Measurements from ENCODE around the gene NPTX1.

Gene NPTX1

DNA sequence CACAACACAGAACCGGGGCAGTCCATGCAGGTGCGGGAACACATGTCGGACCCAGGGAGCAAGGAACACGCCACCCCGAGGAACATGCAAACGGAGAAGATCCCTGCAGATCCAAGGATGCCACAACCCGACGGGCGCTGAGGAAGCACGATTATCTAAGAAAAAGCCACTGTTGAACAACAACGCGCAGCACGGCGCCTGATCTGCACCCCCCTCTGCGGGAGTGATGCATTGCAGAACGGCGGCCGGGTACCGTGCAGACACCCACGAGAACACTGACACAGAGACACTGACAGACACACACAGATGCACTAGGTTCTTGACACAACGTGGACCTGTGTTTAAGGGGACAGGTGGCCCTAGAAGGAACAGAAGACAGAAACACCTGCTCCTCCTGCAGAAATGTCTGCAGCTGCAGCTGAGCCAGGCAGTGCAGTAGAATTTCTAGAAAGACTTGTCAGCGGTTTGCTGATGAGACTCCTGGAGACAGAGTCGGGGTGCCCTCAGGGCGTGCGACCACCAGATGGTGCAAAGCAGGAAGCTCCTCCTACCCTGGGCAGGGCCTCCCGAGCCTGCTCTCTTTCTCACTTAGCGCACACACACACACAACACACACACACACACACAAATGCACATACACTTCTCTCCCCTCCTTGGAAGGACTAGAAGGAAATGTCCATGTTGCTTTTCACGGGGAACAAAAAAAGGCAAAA is 7.5 kb downstream of the NPTX1 start:
- Histone ChIP-seq H3K9ac (ENCODE audit: low read depth, low read length) (no peak overlapping the region), H3K4me1 (ENCODE audit: control insufficient read depth, insufficient read depth, low read length) (no peaks in the 10 kb centered on the region), H3K27ac (ENCODE audit: low read depth, low read length) (no peak overlapping the region), H3K9me3 (ENCODE audit: control insufficient read depth, insufficient read depth, low read length) (no peaks in the 10 kb centered on the region), H3K27me3 (ENCODE audit: control insufficient read depth, insufficient read depth, low read length) (peaks cover 45% of the 10 kb centered on the region), H3K36me3 (ENCODE audit: control insufficient read depth, insufficient read depth, low read length) (no peaks in the 10 kb centered on the region), H3K4me3 (ENCODE audit: low read depth, low read length) (no peak overlapping the region)

DNA sequence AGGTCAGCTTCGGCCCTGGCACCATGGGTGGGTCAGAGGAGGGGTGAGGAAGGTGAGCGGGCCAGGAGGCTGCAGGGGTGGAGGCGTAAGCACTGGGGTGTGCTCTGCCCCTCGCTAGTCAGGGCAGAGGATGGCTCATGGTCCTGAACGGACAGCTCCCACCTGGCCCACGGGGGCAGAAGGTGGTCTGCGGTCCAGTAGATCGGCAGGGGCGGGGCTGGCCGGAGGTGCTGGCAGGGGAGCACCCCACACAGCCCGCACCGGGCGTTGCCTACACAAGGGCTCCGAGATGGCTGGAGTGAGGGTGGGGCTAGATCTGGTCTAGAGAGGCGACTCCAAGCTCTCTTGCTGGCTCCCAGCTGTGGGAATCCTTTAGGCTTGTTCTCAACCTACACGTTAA is 8.2 kb downstream of the NPTX1 start:
- H3K9me3 ChIP-seq (ENCODE audit: control insufficient read depth, insufficient read depth, low read length), result no peaks in the 10 kb centered on the region
- H3K27ac ChIP-seq (ENCODE audit: low read depth, low read length), result no peak overlapping the region
- H3K9ac ChIP-seq (ENCODE audit: low read depth, low read length), result no peak overlapping the region
- no peaks in the 10 kb centered on the region for H3K36me3 ChIP-seq (ENCODE audit: control insufficient read depth, insufficient read depth, low read length)
- H3K27me3 ChIP-seq (ENCODE audit: control insufficient read depth, insufficient read depth, low read length), result peaks cover 38% of the 10 kb centered on the region
- H3K4me1 ChIP-seq (ENCODE audit: control insufficient read depth, insufficient read depth, low read length), result no peaks in the 10 kb centered on the region
- no peak overlapping the region for H3K4me3 ChIP-seq (ENCODE audit: low read depth, low read length)

DNA sequence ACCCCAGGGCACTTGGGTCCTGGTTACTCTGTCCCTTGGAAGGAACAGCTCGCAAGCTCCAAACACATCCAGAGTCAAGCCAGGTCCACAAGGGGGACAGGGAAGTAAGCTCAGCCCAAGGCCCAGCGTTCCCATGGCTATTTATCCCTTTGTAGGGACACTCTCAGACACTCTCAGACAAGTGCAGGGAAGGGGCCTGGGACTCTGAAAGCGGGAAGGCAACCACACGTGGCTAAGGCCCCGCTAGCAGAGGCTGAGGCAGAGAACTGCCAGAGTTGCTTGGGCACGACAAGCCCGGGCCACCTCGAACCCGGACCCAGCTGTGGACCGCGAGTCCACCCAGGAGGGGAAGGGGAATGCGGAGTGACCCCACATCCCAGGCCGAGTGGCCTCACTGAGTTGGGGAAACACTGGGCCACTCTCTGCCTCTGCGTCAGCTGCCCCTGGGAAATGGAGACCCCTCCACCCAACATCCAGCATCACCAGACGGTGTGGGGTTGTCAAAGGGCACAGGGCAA is 10.2 kb downstream of the NPTX1 start:
- Histone ChIP-seq H3K4me1 (ENCODE audit: control insufficient read depth, insufficient read depth, low read length) (no peaks in the 10 kb centered on the region), H3K9ac (ENCODE audit: low read depth, low read length) (no peak overlapping the region), H3K27me3 (ENCODE audit: control insufficient read depth, insufficient read depth, low read length) (peaks cover 18% of the 10 kb centered on the region), H3K4me3 (ENCODE audit: low read depth, low read length) (no peak overlapping the region), H3K9me3 (ENCODE audit: control insufficient read depth, insufficient read depth, low read length) (no peaks in the 10 kb centered on the region), H3K36me3 (ENCODE audit: control insufficient read depth, insufficient read depth, low read length) (no peaks in the 10 kb centered on the region), H3K27ac (ENCODE audit: low read depth, low read length) (no peak overlapping the region)

DNA sequence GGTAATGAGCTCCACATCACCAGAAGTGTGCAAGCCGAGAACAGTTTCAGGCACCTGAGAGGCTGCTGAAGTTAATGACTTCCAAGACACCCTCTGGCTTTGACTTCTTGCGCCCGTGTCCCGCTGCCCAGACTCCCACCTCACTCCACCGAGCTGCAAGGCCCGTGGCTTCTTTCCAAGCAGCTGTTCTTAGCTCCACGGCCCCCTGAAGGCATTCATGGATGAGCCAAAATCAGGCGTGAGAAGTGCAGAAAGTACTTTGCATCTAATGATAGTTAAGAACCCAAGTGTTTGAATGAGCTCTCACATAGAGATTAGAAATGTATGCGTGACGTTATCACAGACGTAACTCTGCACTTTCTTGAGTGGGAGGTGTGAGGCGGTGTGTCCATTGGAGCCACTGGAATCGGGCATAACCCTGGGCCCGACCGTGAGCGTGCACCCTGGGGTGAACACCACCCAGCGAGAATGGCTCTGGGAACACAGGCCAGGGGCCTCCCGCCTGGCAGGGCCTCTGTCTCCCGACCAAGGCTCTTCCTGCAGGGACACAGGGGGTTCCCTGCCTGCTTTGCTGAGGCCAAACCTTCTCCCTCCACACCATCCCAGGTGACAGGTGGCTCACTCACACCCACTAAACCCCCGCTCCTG is 11.0 kb downstream of the NPTX1 start:
- Histone ChIP-seq H3K27ac (ENCODE audit: low read depth, low read length) (no peak overlapping the region), H3K27me3 (ENCODE audit: control insufficient read depth, insufficient read depth, low read length) (peaks cover 14% of the 10 kb centered on the region; the same call in 1 of the 2 replicates), H3K36me3 (ENCODE audit: control insufficient read depth, insufficient read depth, low read length) (no peaks in the 10 kb centered on the region), H3K4me3 (ENCODE audit: low read depth, low read length) (no peak overlapping the region), H3K9ac (ENCODE audit: low read depth, low read length) (no peak overlapping the region), H3K9me3 (ENCODE audit: control insufficient read depth, insufficient read depth, low read length) (no peaks in the 10 kb centered on the region), H3K4me1 (ENCODE audit: control insufficient read depth, insufficient read depth, low read length) (no peaks in the 10 kb centered on the region)

DNA sequence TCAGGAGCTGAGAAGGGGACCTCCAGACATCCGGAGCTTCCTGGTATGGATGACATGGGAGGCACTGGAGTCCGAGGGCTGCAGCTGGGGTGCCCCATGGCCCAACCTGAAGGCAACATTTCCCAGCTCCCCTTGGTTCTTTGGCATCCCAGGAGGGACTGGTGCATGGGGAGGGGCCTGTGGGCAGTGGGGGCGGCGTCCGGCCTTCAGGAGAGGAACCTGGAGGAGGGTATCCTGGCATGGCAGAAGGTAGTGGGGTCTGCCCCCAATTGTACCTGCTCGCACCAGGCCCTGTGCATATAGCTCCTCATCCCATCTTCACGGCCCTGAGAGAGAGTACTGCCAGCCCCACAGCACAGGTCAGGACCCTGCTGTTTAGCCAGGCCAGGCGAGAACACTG is 11.9 kb downstream of the NPTX1 start:
- H3K9ac ChIP-seq (ENCODE audit: low read depth, low read length), result no peak overlapping the region
- no peaks in the 10 kb centered on the region for H3K4me1 ChIP-seq (ENCODE audit: control insufficient read depth, insufficient read depth, low read length)
- H3K27ac ChIP-seq (ENCODE audit: low read depth, low read length), result no peak overlapping the region
- no peak overlapping the region for H3K4me3 ChIP-seq (ENCODE audit: low read depth, low read length)
- H3K9me3 ChIP-seq (ENCODE audit: control insufficient read depth, insufficient read depth, low read length), result no peaks in the 10 kb centered on the region
- peaks cover 17% of the 10 kb centered on the region; the same call in 1 of the 2 replicates for H3K27me3 ChIP-seq (ENCODE audit: control insufficient read depth, insufficient read depth, low read length)
- H3K36me3 ChIP-seq (ENCODE audit: control insufficient read depth, insufficient read depth, low read length), result no peaks in the 10 kb centered on the region

DNA sequence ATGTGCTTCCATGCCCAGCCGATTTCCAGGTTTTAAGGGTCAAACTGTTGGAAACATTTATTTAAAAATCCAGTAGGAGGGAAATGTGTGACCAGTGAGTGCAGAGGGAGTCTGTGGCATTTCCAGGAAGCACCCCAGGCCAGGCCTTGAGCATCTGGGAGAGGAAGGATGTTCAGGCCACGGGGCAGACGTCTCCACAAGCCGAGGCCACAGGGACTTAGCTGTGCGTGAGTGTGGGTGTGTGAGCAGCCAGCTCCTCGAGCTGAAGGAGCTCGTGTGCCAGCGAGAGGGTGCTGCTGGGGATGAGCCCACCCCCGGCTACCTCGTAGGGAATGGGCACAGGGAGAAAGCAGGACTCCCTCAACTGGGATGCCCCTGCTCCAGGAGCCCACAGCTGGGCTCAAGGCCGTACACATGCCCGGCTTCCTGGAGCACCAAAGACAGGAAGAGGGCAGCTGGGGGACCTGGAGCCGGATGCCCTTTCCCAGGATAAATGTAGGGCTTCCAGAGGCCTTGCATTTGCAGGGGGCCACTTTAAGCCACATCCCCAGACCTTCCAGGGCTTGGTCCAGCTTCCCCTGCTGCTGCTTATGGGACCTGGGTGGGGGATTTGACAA is 12.5 kb downstream of the NPTX1 start:
- peaks cover 16% of the 10 kb centered on the region; the same call in 1 of the 2 replicates for H3K27me3 ChIP-seq (ENCODE audit: control insufficient read depth, insufficient read depth, low read length)
- H3K4me3 ChIP-seq (ENCODE audit: low read depth, low read length), result no peak overlapping the region
- no peaks in the 10 kb centered on the region for H3K9me3 ChIP-seq (ENCODE audit: control insufficient read depth, insufficient read depth, low read length)
- H3K4me1 ChIP-seq (ENCODE audit: control insufficient read depth, insufficient read depth, low read length), result no peaks in the 10 kb centered on the region
- H3K9ac ChIP-seq (ENCODE audit: low read depth, low read length), result no peak overlapping the region
- H3K27ac ChIP-seq (ENCODE audit: low read depth, low read length), result no peak overlapping the region
- no peaks in the 10 kb centered on the region for H3K36me3 ChIP-seq (ENCODE audit: control insufficient read depth, insufficient read depth, low read length)

DNA sequence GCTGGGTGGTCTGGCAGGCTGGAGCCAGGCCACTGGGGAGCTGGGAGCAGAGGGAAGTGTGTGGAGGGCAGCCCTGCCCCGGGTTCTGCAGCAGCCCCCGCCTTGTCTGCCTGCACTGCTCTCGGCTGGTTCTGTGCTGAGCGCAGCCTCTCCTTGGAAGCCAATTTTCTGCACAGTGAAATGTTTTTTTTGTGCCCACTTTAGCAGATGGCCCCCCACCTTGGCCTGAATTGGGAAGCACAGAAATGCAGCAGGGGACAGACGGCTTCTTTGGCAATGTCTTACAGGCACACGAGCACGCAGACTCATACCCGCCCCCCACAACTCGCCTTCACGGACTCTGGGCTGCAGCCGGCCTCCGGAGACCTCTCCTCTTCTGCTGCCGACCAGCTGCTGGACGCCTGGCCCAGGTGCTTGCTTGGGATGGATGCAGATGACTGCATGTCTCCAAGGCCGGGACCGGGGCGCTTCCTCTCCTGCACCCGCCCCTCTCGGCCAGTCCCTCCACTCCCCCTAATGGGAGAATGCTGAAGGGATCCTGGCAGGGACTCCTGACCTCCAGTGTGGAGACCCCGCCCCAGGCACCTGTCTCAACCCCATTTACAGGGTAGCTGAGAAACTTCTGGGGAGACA is 14.8 kb downstream of the NPTX1 start:
- H3K4me1 ChIP-seq (ENCODE audit: control insufficient read depth, insufficient read depth, low read length), result no peaks in the 10 kb centered on the region
- H3K4me3 ChIP-seq (ENCODE audit: low read depth, low read length), result no peak overlapping the region
- no peaks in the 10 kb centered on the region for H3K36me3 ChIP-seq (ENCODE audit: control insufficient read depth, insufficient read depth, low read length)
- H3K27me3 ChIP-seq (ENCODE audit: control insufficient read depth, insufficient read depth, low read length), result peaks cover 18% of the 10 kb centered on the region
- H3K27ac ChIP-seq (ENCODE audit: low read depth, low read length), result no peak overlapping the region
- H3K9me3 ChIP-seq (ENCODE audit: control insufficient read depth, insufficient read depth, low read length), result no peaks in the 10 kb centered on the region
- H3K9ac ChIP-seq (ENCODE audit: low read depth, low read length), result no peak overlapping the region

DNA sequence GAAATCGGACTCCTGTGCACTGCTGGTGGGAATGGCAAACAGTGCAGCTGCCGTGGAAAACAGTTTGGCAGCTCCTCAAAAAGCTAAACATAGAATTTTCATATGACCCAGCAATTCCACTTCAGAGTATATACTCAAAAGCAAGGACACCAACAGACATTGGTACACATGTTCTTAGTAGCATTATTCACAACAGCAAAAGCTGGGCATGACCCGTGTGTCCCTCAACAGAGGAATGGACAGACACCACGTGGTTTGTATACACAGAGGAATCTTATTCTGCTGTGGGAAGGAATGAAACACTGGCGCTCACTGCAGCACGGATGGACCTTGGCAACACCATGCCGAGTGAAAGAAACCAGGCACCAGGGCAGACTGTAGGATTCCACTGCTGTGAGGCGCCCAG is 16.0 kb downstream of the NPTX1 start:
- H3K4me3 ChIP-seq (ENCODE audit: low read depth, low read length), result no peak overlapping the region
- peaks cover 22% of the 10 kb centered on the region for H3K27me3 ChIP-seq (ENCODE audit: control insufficient read depth, insufficient read depth, low read length)
- H3K36me3 ChIP-seq (ENCODE audit: control insufficient read depth, insufficient read depth, low read length), result no peaks in the 10 kb centered on the region
- peaks cover 4% of the 10 kb centered on the region; the same call in 1 of the 2 replicates for H3K4me1 ChIP-seq (ENCODE audit: control insufficient read depth, insufficient read depth, low read length)
- no peak overlapping the region for H3K27ac ChIP-seq (ENCODE audit: low read depth, low read length)
- H3K9ac ChIP-seq (ENCODE audit: low read depth, low read length), result no peak overlapping the region
- no peaks in the 10 kb centered on the region for H3K9me3 ChIP-seq (ENCODE audit: control insufficient read depth, insufficient read depth, low read length)

DNA sequence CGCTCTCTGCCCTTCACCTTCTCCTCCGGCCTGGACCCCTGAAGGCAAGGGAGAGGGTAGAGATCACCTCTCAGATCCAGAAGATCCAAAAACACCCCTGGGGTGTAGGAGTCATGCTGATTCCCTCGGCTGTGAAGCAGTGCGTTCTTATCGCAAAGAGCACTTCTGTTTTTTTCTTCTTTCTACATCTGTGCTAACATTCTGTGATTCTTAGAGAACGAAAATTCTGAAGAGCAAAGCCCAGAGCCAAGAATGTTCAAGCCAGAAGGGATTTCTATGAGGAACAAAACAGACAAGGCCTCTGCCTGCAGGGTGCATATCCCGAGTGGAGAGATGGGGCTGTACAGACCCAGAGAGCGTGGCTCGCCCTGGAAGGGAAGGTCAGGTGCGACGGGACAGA is 17.2 kb downstream of the NPTX1 start:
- Histone ChIP-seq H3K27ac (ENCODE audit: low read depth, low read length) (no peak overlapping the region), H3K27me3 (ENCODE audit: control insufficient read depth, insufficient read depth, low read length) (peaks cover 22% of the 10 kb centered on the region), H3K9ac (ENCODE audit: low read depth, low read length) (no peak overlapping the region), H3K36me3 (ENCODE audit: control insufficient read depth, insufficient read depth, low read length) (no peaks in the 10 kb centered on the region), H3K4me3 (ENCODE audit: low read depth, low read length) (no peak overlapping the region), H3K4me1 (ENCODE audit: control insufficient read depth, insufficient read depth, low read length) (peaks cover 4% of the 10 kb centered on the region; the same call in 1 of the 2 replicates), H3K9me3 (ENCODE audit: control insufficient read depth, insufficient read depth, low read length) (no peaks in the 10 kb centered on the region)

DNA sequence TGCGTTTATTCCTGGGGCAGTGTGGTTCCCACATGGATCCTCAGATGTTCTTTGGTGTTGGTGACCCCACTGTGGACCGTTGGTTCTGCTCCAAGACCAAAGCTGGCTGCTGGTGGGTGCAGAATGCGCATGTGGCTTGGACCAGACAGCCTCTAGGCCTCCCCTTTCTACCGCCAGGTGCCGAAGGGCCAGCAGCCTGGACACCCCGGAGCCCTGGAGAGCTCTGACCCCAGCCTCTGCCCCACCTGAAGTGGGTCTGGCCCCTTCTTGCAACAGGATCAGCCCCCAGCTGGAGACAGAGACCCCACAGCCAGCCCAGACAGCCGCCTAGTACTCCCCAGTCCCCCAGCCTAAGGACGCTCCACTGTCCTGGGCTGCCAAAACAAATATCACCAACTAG is 18.4 kb downstream of the NPTX1 start:
- no peaks in the 10 kb centered on the region for H3K9me3 ChIP-seq (ENCODE audit: control insufficient read depth, insufficient read depth, low read length)
- H3K4me1 ChIP-seq (ENCODE audit: control insufficient read depth, insufficient read depth, low read length), result peaks cover 7% of the 10 kb centered on the region
- H3K27ac ChIP-seq (ENCODE audit: low read depth, low read length), result no peak overlapping the region
- no peak overlapping the region for H3K9ac ChIP-seq (ENCODE audit: low read depth, low read length)
- H3K27me3 ChIP-seq (ENCODE audit: control insufficient read depth, insufficient read depth, low read length), result peaks cover 22% of the 10 kb centered on the region
- no peaks in the 10 kb centered on the region for H3K36me3 ChIP-seq (ENCODE audit: control insufficient read depth, insufficient read depth, low read length)
- no peak overlapping the region for H3K4me3 ChIP-seq (ENCODE audit: low read depth, low read length)

Measured in HUES48 (cell line).